ENCODE measurements around the gene USP31. TPM values are rescaled to one million over a fixed set of nuclear protein-coding genes. Genes with fewer than 3 reads are reported as not detected.

The USP31 gene
- total RNA-seq, 1 experiment from 2014 or later = 16.1 TPM

GRCh38 chr16:23026784-23027362 is 122.4 kb downstream of the USP31 start:
- Histone ChIP-seq H2BK20ac (ENCODE audit: low read depth, low read length, poor library complexity, severe bottlenecking) (no peak overlapping the region), H3K14ac (ENCODE audit: insufficient read depth, low read length) (no peak overlapping the region), H3K4me2 (ENCODE audit: insufficient read depth, insufficient read length, low read length) (no peak overlapping the region), H3T11ph (ENCODE audit: low read length) (no peak overlapping the region), H3K4me1 (ENCODE audit: insufficient read depth, low read length) (no peaks in the 10 kb centered on the region), H3K56ac (ENCODE audit: insufficient read length, low read depth, low read length) (no peak overlapping the region), H4K20me1 (ENCODE audit: control insufficient read depth, insufficient read depth, insufficient read length) (no peaks in the 10 kb centered on the region), H3K9ac (ENCODE audit: extremely low read depth, insufficient read length, low read length) (no peak overlapping the region), H3K79me2 (ENCODE audit: insufficient read depth, low read length) (no peaks in the 10 kb centered on the region), H2BK5ac (ENCODE audit: insufficient read length, low read length) (no peak overlapping the region), H3K9me3 (ENCODE audit: control insufficient read depth, low read depth, low read length) (no peaks in the 10 kb centered on the region), H3K27ac (ENCODE audit: insufficient read length, low read depth, low read length) (no peak overlapping the region), H4K8ac (replicated peaks; ENCODE audit: insufficient read length, low read depth, low read length) (no peak overlapping the region), H2AK5ac (ENCODE audit: insufficient read length, low read length) (no peak overlapping the region), H3K79me1 (ENCODE audit: insufficient read depth, low read depth, low read length, poor library complexity, severe bottlenecking) (no peaks in the 10 kb centered on the region), H2BK120ac (ENCODE audit: low read depth, low read length, poor library complexity, severe bottlenecking) (no peak overlapping the region), H4K91ac (ENCODE audit: insufficient read length, low read depth, low read length) (no peak overlapping the region), H3K27me3 (ENCODE audit: insufficient read depth, low read length) (no peaks in the 10 kb centered on the region), H2AFZ (ENCODE audit: low read length) (no peak overlapping the region), H2BK12ac (ENCODE audit: insufficient read length, low read depth, low read length) (no peak overlapping the region), H3K23me2 (ENCODE audit: insufficient read length, low read depth, low read length, poor library complexity, severe bottlenecking) (no peaks in the 10 kb centered on the region), H2BK15ac (ENCODE audit: low read depth, low read length) (no peak overlapping the region), H3K18ac (ENCODE audit: insufficient read length, low read depth, low read length) (no peak overlapping the region), H3K4ac (ENCODE audit: low read depth, low read length) (no peak overlapping the region), H3K23ac (ENCODE audit: insufficient read length, low read depth, low read length) (no peak overlapping the region), H4K5ac (ENCODE audit: insufficient read length, low read depth, low read length) (no peak overlapping the region)
- no peaks in the 10 kb centered on the region for H3K9me3 Mint-ChIP-seq
- no peaks in the 10 kb centered on the region for H3K36me3 Mint-ChIP-seq (ENCODE audit: insufficient read depth in 1 of 3, low read depth in 3 of 3)
- TF ChIP-seq, protein P1, sequence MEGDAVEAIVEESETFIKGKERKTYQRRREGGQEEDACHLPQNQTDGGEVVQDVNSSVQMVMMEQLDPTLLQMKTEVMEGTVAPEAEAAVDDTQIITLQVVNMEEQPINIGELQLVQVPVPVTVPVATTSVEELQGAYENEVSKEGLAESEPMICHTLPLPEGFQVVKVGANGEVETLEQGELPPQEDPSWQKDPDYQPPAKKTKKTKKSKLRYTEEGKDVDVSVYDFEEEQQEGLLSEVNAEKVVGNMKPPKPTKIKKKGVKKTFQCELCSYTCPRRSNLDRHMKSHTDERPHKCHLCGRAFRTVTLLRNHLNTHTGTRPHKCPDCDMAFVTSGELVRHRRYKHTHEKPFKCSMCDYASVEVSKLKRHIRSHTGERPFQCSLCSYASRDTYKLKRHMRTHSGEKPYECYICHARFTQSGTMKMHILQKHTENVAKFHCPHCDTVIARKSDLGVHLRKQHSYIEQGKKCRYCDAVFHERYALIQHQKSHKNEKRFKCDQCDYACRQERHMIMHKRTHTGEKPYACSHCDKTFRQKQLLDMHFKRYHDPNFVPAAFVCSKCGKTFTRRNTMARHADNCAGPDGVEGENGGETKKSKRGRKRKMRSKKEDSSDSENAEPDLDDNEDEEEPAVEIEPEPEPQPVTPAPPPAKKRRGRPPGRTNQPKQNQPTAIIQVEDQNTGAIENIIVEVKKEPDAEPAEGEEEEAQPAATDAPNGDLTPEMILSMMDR (conservative IDR thresholded peaks at IDR 0.05) = no peak
- peak; percentile 54 for DNase-seq
- no peak overlapping the region for H3K27ac Mint-ChIP-seq
- H3K27me3 Mint-ChIP-seq (ENCODE audit: low read depth) = peaks cover 4% of the 10 kb centered on the region
- peaks cover 23% of the 10 kb centered on the region in 2 experiments for H3K4me1 Mint-ChIP-seq
- no peak overlapping the region; a peak in 1 of 5 replicates for H3K4me3 Mint-ChIP-seq
- no CpG with 5 or more reads among the region's 3 CpGs for WGBS (ENCODE audit: extremely low coverage, insufficient read length, low lambda C conversion rate)

All from H9 (cell line).